Measurements from ENCODE around the gene NDE1.

DNA sequence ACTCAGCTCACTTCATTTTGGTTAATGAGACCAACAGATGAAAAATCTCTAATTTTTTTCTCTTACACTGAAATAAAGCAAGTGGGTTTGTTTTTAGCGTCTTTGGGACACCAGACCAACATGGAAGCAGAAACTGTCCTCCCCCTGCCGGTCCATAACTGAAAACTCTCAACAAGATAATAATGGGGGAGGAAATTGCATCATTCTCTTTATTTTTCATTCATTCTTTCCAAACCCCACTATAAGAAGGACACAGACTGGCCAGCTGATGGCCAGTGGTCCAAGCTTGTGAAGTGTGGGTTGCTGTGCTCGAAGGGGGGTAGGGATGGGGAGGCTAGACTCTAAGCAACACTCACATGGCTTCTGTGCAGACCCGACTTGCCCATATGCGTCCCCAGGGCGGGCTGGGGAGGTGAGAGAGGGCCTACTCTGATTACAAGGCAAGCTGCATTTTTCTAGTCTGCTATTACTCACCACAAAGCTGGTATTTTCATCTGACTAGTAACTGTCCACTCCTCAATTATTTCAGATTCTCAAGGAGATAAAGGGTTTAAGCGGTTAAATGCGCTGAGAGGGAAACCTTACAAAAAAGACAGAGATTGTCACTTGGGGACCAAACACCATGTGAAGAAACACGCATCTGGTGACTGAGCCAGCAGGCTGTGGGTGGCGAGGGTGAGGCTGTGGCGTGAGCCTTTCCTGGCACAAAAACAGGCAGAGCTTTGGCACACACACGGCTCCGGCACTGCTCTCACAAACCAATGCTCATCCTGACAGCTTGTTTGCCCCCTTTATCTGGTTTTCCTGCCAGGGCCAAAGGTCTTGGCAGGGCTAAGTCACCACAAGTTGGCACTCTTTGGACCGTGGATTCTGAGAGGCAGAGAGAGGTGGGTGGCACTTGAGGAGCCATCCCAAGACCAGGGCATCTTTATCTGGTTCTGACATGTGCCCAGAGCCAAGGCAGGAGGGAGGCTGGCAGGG, 45.3 kb upstream of the NDE1 start:
- TF ChIP-seq, protein P1, sequence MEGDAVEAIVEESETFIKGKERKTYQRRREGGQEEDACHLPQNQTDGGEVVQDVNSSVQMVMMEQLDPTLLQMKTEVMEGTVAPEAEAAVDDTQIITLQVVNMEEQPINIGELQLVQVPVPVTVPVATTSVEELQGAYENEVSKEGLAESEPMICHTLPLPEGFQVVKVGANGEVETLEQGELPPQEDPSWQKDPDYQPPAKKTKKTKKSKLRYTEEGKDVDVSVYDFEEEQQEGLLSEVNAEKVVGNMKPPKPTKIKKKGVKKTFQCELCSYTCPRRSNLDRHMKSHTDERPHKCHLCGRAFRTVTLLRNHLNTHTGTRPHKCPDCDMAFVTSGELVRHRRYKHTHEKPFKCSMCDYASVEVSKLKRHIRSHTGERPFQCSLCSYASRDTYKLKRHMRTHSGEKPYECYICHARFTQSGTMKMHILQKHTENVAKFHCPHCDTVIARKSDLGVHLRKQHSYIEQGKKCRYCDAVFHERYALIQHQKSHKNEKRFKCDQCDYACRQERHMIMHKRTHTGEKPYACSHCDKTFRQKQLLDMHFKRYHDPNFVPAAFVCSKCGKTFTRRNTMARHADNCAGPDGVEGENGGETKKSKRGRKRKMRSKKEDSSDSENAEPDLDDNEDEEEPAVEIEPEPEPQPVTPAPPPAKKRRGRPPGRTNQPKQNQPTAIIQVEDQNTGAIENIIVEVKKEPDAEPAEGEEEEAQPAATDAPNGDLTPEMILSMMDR (IDR thresholded peaks at IDR 0.05; ENCODE audit: low read length) = no peak
- TF ChIP-seq EZH2 (IDR thresholded peaks at IDR 0.05; ENCODE audit: borderline replicate concordance, low read length) = no peak
